Stimulated activated CD8-positive, alpha-beta memory T cell treated with anti-CD3 and anti-CD28 coated beads, Interleukin-4, amount 100 ng/mL, for 48 hours (primary cell): ENCODE measurements around the gene PPA1.
"Not testable (repeated sequence)": the region's sequence is repeated elsewhere in the genome, so short reads cannot be mapped to it uniquely, and the experiment has no call there.

ENCODE experiments used
- DNase-seq: peaks from one replicate; pipeline ENCODE4 v3.0.0-alpha.2; 2020

Gene PPA1

GRCh38 chr10:70163448-70163847 is 69.8 kb downstream of the PPA1 start:
- DNase-seq, result peak; percentile 56

GRCh38 chr10:70162892-70163201 is 70.4 kb downstream of the PPA1 start:
- peak; percentile 73 for DNase-seq

- DNase-seq, result no peak
Observed at GRCh38 chr10:70162151-70162891, 70.9 kb downstream of the PPA1 start.

GRCh38 chr10:70160798-70161197 is 72.4 kb downstream of the PPA1 start:
- DNase-seq, result no peak

- not testable (repeated sequence) for DNase-seq
Observed at GRCh38 chr10:70159366-70159765, 73.9 kb downstream of the PPA1 start.

GRCh38 chr10:70158113-70158512 is 75.1 kb downstream of the PPA1 start:
- no peak for DNase-seq

- DNase-seq, result no peak
Observed at GRCh38 chr10:70155255-70155838, 77.9 kb downstream of the PPA1 start.
